A204.1 (cell line): Measurements from ENCODE around the gene LRP1.

ENCODE experiments used
- FAIRE-seq: peaks from 2 replicates; lab custom pipeline; 2012; peaks lifted over from hg19 to GRCh38; lab: Jason Lieb, UNC

LRP1 gene

DNA sequence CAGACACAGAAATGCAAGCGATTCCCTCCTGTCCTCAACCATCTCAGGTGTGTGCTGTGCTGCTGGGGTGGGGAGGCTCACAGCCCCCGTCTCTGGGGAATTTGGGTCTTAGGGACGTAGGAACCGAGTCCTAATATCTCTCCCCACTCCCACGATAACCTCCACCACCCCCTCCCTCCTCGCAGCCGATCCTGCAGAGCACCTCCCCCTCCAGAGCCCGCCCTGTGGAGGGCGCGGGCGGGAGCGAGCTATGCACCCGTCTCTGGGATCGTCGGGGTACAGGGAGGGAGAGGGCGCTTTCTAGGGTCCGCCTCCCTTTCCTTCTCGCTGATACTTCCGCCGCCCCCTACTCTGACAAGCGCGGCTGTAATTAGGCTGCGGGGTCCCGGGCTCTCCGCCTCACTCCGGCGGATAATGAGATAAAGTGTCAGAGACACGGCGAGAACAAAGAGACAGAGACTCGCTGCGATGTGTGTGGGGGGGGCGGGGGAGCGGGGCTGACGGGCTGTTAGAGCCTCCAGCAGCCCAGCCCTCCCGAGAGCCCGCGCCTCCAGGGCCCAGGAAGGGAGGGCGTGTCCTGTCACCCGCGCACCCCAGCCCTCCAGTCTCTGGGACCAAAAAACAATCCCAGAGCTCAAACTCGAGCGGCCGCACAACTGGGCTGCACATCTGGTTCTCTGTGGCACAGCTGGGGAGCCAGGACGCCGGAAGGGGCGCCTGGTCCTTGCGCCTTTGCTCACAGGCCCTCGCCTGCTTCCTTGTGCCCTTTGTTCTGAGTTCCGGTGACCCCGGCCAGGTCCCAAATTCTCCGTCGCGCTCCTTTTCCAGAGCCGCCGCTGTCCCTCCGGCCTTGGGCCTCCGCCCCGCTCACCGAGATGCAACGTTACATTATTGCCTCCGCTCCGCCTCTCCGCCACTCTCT, 109.9 kb downstream of the LRP1 start:
- FAIRE-seq, result no peak

DNA sequence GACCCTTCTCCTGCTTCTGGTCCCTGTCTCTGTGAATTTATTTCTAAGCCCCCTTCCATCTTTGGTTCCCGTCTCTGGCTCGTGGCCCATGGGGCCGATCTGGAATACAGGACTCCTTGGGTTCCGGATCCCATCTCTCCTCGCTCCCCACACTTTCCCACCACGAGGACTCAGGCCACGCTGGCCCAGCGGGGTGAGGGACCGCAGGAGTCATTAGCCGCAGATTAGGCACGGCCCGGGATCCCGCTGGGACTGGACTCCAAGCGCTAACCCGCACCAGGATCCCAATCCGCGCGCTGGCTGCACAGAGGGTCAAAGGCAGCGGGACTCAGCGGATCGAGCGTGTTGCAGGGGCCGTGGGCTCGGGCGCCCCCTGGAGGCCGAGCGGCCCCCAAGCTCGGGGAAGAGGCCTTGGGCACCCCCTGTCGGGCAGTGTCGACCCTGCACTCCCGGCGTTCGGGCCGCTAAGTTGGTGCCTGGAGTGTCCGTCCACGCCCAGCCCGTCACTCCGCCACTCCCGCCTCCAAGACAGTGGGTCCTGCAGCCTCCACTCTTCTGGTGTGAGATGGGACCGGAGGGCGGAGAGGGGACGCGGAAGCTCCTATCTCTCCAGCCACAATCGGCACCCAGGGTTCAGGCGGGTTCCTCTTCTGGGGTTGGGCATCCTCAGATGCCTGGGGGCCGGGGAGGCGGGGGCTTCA, 110.7 kb downstream of the LRP1 start:
- FAIRE-seq, result no peak

DNA sequence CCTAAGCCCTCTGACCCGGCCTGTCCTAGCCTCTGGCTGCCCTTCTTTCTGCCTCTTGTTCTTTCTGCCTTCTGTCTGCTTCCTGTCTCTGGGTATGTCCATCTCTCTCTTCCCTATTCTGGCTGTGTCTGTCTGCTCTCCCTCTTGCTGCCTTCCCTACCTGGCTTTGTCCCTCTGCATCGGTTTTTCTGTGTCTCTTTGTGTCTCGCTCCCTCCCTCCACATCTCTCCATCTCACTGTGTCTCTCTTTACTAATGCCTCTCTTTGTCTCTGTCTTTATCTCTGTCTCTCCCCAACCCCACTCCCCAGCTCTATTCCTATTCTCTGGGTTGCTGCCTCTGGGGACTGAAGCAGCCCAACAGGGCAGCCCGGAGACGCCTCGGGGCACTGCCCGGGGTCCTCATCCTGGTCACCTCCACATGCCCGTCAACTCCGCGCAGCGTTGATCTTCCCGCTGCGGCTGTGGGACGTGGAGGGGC, 111.3 kb downstream of the LRP1 start:
- FAIRE-seq, result no peak

DNA sequence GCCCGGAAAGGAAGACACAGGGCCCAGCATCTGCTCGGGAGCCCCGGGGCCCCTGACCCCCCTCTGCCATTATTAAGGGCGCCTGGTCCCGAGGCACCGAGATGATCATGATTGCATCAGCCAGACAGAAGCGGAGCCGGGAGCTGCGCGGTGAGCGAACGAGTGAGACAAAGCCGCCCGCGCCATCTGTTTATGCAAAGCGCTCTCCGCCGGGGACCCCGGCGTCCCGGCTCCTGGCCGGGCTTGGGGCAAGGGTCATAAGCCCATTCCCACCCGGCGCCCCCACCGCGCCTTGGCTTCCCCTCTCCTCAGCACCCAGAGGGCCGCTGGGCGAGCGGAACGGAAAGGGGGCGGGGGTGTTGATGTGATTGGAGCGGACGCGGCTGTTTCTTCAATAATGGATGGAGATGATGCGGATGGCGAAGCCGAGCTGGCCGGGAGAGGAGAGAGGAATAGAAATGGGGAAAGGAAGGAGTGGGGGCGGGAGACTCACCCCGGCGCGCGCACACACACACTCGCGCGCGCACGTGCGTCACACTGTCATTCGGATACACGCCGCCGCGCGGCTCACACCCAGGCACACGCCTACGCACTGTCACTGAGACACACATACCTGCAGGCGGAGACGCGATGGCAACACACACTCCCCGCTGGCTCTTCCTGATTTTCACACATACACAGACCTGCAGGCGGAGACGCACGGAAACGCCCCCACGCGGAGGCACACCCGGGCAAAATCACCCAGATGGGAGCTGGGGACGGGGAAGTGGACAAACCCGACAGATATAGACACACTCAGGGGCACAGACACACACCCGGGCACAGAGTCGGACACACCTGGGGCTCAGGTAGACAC, 112.0 kb downstream of the LRP1 start:
- no peak for FAIRE-seq

DNA sequence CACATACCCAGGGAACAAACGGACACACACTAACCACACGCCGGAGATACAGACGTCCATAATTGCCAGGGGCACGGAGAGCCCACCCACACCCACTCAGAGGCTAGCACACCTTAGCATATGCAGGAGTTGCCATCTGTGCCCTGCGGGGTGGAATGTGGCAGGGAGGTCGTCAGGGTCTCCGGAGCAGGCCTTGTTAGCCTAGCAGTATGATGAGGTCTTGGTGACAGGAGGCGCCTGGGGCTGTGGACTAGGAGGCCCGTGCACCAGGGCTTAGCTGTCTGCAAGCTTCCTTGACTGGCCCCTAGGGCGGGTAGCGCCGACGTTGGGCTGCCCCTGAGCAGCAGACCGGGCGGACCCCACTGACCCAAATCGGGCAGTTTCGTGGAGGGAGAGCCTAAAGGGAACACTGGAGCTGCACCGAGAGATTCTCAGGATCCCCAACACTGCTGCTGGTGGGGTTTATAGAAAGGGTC, 112.7 kb downstream of the LRP1 start:
- no peak for FAIRE-seq

DNA sequence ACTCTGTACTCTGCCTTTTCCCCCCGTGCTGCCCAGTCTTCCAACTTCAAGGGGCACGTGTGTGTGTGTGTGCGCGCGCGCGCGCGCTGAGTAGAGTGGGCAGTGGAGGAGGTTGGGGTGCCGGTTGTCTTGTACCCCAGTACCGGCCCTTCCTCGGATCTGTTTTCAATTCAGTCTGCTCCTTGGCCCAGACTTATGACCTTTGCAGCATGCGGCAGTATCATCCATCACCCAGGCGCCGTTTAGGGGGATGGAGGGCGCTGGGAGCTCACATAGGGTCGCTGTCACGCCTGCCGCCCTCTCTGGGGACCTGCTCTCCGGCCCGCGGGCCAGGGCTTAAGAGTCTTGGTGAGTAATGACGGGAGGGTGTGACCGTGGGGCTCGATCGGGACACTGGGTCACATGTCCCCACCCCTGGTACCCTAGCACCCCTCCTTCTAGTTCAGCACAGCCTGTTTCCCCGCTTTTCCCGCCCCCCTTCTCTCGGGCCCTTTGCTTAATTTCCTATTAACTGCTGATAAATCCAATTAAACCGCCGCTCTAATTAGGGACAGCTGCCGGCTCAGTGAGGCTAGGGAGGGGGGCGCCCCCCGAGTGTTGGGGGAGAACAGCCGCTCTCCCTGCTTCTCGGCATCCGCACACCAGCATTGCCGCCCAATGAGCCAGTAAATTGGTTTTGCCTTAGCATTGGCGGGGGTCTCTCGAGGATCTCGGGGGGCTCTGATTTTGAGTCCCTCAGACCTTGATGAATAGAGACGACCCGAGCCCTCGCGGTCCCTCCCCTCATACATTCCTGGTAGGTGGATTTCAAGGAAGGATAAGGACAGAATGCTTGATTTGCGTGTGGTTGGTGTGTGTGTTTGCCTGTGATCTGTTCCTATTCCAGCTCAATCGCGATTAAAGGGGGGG, 113.4 kb downstream of the LRP1 start:
- no peak for FAIRE-seq

DNA sequence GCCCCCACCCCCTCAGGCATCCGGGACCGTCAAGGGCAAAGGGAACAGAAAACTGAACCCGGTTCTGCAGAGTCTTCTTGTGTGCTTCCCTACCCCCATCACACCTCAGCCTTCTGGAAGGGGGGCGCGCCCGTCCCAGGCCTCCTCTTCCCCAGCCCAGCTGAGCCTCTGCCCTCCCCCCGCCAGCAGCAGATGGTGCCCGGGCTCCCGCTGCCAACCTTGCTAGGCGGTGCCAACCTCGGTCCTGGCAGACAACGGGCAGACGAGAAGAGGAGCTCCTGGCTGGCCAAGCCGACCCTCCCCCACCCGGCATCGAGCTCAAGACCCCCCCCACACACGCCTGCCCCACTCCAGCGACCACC, 114.0 kb downstream of the LRP1 start:
- FAIRE-seq, result no peak

DNA sequence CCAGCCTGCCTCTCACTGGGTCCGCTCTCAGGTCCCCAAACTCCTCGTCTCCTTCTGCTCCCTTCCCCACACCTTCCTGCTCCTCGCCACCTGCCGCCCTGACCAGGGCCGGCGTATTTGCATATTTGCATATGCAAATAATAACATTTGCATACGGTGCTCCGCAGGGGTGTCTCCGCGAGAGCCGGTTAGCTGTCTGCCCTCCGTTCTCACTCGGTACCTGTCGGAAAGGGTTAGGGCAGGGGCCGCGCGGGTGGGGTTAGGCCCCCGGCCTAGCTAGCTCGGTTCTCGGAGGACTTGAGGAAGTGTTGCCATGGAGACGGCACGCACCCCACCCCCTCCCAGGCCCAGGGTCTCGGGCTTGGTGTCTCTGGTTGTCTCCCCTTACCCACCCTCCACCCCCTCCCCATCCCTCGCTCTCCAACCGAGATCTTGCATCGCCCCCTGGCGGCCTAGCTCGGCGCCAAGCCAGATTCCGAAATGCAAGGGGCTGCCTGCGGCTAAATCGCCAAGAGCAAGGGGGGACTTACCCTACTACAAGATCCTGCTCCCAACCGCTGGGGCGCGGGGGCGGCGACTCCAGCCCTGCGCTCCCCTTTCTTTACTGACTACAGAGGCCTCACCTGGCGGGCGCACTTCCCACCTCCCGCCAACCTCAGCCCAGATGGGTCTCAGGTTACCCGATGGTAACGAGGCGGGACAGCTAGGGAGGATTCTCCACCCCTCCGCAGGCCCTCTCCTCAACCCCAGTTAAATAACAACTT, 114.6 kb downstream of the LRP1 start:
- FAIRE-seq, result no peak

DNA sequence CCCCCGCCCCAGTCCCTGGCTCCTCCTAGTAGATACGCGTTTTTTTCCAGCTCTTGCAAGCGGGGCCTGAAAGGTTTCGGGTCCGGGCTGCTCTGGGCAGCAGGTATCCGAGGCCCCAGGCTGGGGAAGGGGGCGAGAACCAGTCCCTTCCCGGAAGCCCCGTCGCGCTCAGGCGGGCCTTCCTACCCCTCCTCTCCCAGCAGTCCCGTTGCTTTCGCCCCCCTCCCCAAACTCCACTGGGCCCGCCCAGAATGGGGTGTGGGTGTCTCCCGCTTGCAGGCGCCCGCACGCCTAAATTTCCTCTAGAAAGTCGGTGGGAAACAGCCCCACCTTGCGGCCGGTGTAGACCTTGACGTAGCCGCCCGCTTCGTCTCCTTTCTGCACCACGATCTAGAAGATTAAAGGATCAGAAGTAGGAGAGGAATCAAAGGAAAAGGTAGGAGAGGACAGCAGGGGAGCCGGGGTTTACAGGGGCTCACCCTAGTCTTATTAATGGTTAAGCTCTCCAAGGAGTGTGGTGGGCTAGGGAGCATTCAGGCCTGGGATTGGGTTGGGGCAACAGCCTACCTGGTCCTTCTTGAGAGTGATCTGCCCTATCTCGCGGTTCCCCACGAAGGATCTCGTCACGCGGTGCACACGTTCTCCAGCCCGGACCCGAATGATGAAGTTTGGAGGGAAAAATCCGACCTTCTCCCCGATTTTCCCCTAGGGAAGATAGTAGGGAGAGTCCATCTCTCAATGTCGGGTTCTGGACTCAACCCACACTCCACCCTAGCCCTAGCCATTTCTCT, 115.4 kb downstream of the LRP1 start:
- FAIRE-seq, result no peak

DNA sequence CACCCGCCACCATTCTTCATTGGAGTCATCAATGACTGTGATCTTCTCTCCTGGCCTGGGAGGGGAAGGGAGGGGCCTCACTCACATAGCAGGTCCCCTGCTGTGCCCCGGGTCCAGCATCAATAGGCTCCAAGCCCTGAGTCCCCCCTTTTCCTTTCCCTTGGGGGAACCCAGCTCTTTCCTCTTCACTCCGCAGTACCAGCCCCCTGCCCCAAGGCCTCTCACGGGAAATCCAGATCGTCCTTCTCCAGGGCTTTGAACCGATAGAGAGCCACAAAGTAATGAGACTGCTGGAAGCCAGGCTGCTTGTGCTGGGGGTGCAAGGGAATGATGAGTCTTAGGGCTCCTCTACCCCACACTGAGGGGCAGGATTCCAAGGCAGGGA, 116.0 kb downstream of the LRP1 start:
- FAIRE-seq, result no peak

DNA sequence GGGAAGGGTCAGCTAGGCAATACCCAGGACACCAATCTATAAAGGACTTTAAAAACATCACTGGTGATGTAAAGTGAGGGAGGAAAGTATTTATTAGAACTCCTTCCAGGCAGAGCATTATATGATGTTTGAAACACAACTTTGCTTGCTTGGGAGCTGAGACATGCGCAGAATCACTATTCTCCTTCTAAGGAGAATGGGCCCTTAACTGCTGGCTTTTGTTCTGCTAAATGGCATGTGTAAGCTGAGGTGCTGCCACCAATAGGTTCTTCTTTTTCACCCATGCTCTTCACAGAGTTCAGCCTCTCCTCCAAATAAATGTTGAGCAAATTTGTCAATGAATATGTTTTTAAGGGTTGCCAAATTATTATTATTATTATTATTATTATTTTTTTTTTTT, 118.8 kb downstream of the LRP1 start:
- no peak for FAIRE-seq

DNA sequence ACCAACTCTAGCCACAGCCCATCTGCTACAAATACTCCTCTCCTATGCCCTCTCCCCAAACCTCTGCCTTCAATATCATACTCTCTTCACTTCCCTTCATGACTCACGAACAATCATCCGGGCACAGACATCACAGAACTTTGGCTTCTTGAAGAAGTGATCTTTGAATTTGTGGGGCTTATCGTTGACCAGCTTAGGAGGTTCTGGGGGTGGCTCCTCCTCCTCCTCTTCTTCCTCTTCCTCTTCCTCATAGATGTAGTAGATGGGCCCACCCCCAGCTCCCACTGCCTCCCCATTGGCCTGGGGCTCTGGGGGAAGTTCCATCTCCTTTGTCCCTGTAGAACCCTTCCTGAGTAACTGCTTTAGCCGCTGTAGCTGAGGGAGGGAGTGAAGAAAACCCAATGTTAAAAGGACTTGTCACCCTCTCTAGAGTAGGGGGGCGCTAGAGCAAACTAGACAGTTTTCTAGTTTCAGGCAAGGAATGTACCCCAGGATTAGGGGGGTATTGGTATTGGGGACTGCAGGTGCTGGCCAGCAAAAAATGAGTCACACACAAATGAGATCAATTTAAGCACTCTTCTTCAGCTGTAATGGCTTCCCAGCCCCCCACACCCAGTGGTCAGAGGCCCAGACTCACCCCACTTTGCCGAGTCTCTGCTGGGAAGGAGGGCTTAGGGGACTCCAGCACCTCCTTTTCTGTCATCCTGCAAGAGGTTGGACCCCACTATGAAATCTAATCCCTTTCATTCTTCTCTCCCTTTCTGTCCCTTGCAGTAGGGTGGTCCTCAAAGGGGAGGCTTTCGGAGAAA, 120.9 kb downstream of the LRP1 start:
- no peak for FAIRE-seq

DNA sequence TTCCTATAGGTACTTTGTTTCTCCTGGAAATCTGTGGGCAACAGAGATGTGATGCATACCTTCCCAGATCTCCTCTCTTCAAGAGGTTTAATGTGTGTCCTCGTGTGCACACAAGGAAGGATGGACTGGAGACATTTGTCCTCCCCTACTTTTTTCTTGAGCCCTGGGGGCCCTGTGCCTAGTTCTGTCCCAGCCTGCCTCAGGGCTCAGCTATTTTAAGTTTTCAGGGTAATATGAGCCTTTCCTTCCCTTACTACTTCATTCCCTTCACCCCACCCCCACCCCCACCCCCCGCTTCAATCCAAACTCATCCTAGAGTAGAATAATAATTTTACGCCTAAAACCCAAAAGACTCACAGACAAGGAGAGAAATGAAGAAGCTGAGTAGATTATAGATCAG, 122.3 kb downstream of the LRP1 start:
- FAIRE-seq, result no peak

DNA sequence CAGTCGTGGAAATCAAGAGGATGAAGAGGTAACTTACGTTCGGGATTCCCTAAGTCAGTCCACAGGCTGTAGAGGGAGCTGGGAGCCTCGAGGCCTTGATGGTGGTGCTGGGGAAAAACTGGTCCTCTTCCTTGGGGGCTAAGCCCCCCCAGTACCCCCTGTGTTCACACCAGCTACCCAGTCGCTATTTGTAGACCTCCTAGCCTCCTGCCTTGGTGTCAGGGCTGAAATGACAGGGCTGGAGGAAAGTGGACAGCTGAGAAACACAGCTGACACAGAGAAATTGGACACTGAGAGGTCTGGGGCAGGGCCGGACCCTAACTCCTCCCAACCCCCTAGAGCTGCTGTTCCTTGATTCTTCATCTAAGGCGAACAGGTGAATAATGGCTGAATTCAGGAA, 122.7 kb downstream of the LRP1 start, which contains the start of gene STAC3:
TSS of gene STAC3 (minus strand) at position 232 of the 400 bp plus-strand sequence. CDS start 1,551 bp downstream, outside the sequence.
- no peak for FAIRE-seq

DNA sequence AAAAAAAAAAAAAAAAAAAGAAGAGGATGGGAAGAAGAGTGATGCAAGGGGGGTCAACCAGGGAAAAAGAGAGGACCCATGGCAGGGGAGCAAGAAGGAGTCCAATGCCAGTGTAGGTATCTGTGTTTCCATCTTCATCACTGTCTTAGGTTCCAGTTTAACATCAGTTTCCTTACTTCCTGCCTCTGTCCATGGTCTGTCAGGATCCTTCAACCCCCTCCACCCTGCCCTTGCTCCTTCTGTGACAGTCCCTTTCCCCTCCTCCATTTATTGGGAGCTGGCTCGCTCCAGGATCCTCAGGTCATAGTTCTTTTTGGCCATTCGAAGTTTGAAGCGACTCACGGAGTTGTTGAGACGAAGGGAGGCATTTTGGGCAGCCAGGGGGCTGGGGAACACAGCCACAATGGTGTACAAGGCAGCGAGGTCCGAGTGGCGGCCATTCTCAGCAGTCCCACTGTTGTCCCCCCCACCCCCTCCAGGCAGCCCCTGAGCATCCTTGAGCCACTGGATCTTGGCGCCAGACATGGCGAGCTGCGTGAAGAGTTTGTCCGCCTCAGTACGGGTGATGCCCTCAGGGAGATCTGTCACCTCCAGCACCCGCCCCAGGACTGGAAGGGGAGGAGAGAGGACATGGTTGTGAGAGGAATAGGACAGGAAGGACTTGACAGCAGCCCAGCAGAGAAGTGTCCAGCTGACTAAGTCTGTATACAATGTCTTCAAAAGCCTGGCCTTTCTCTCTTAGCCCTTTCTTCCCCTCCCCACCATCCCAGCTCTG, 126.4 kb downstream of the LRP1 start:
- no peak for FAIRE-seq

DNA sequence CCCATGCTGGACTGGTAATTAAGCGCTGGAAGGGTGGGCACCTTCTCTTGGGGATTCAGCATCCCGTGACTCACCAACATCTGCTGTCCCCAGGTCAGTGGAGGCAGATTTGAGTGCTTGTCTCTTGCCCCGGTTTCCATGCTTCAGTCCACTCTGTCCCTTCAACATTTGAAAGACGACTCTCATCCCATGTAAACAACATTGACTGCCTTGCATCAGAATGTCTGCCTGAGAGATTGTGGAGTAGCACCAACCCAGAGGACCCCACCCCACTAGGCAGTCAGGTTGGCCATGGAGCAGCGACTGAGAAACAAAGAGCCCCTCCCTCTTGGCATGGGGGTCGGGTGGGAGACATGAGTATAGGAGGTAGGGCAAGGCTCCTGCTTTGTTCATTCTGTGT, 127.6 kb downstream of the LRP1 start:
- no peak for FAIRE-seq

DNA sequence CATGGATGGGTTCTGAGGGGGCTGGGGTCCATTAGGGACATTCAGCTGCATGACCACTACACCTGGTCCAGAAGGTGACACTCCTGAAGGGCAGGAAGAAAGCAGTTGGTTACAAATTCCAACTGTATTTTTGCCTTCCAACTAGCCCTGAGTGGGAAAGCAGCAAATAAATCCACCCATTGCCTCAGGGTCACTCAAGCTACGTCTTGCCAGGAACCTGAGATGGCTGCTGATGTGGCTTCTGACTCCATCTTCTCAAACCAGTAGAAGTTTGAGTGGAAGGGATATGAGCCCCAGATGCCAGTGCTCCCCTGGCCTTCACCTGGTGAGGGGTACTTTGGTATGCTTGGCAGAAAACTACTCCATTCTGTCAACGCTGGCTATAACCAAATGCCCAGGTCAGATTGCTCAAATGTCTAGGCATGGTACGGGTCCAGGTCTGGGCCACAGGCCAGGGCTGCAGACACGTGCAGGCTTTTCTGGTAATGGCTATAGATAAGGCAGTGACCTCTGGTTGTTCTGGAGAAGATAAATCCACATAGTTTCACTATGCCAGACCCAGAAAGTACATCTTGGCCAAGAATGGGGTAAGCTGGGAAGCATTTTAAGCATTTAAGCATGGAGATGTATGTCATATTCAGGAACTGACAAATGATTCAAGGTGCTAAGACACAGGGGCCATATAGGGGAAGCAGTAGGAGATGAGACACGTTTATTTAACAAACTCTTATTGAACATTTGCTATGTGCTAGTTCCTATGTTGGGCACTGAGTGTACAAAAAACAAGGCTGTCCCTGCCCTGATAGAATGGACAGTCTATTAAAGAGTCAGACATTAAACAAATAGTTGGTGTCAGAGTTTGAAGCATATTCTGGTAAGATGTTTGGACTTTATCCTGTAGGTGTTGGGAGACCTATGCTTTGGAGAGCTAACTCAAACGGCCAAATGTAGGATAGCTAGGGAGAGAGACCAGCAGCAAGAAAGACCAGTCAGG, 131.0 kb downstream of the LRP1 start:
- FAIRE-seq, result no peak
